ENCODE measurements around the gene CEP192. TPM values are rescaled to one million over a fixed set of nuclear protein-coding genes. Genes with fewer than 3 reads are reported as not detected.

The CEP192 gene
- polyA plus RNA-seq, 1 donor (not counting 4 experiments of a cell fraction or from before 2014, with no cell fraction given): 16.6 TPM

DNA sequence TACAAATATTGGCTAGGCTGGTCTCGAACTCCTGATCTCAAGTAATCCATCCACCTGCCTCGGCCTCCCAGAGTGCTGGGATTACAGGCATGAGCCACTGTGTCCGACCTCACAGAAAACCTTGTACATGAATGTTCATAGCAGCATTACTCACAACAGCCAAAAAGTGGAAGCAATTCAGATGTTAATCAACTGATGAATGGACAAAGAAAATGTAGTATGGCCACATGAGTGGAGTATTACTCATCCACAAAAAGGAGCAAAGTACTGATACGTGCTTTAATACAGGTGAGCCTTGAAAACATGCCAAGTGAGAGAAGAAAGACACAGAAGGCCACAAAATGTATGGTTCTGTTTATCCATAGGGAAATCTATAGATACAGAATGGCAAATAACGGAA, 20.6 kb downstream of the CEP192 start:
- peak; percentile 61 for DNase-seq (ENCODE audit: low read depth, low spot score)

DNA sequence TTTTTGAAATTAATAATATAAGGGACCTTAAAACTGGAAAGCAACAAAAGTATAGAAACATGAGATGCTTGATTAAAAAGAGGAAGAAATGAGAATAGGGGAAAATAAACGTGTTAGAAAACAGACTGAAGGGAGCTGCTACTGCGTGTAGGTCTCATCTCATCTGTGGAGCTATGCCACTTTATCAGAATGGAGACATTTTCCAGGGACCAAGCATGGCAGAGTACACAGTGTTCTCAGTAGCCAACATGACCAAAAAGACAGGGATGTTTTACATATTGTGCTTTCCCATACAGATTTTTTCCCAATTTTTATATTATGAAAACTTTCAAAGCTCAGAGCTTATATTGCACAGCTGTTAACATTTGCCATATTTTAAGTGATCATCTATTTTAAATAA, 23.1 kb downstream of the CEP192 start:
- DNase-seq (ENCODE audit: low read depth, low spot score): no peak
- peaks cover 3% of the 10 kb centered on the region for H3K79me2 ChIP-seq (ENCODE audit: control insufficient read depth, insufficient read depth, low read length)
- TF ChIP-seq EZH2 (IDR thresholded peaks at IDR 0.05; ENCODE audit: low read length): no peak
- TF ChIP-seq, protein P1, sequence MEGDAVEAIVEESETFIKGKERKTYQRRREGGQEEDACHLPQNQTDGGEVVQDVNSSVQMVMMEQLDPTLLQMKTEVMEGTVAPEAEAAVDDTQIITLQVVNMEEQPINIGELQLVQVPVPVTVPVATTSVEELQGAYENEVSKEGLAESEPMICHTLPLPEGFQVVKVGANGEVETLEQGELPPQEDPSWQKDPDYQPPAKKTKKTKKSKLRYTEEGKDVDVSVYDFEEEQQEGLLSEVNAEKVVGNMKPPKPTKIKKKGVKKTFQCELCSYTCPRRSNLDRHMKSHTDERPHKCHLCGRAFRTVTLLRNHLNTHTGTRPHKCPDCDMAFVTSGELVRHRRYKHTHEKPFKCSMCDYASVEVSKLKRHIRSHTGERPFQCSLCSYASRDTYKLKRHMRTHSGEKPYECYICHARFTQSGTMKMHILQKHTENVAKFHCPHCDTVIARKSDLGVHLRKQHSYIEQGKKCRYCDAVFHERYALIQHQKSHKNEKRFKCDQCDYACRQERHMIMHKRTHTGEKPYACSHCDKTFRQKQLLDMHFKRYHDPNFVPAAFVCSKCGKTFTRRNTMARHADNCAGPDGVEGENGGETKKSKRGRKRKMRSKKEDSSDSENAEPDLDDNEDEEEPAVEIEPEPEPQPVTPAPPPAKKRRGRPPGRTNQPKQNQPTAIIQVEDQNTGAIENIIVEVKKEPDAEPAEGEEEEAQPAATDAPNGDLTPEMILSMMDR (optimal IDR thresholded peaks at IDR 0.05 in 1 of 3, IDR thresholded peaks at IDR 0.05 in 1 of 3, conservative IDR thresholded peaks at IDR 0.05 in 1 of 3; ENCODE audit: extremely low read depth in 1 of 3, insufficient read depth in 2 of 3, low read length in 3 of 3): no peak
- no peaks in the 10 kb centered on the region for H4K20me1 ChIP-seq (ENCODE audit: control insufficient read depth, extremely low read depth, insufficient read depth, low read length)
- no peak overlapping the region for H3K27ac ChIP-seq (ENCODE audit: control insufficient read depth, insufficient read depth, low read length)
- no peaks in the 10 kb centered on the region for H3K27me3 ChIP-seq (ENCODE audit: control insufficient read depth, extremely low read depth, insufficient read depth, low read length)
- dilution Hi-C loops (cut with MboI; ENCODE audit: extremely low pct_ligation_motif_present, low sequenced_read_pairs): no loop called here
- no peak overlapping the region for H3K4me2 ChIP-seq (ENCODE audit: control insufficient read depth, extremely low read depth, insufficient read depth, low read depth, low read length)
- no peak overlapping the region for H2AFZ ChIP-seq (ENCODE audit: control insufficient read depth, low read length)
- H3K36me3 ChIP-seq (ENCODE audit: control insufficient read depth in 2 of 2, extremely low read depth in 1 of 2, insufficient read depth in 2 of 2, low read length in 2 of 2): peaks cover 13 to 24% of the 10 kb centered on the region in 2 experiments
- no peak overlapping the region for H3K4me3 ChIP-seq (ENCODE audit: control insufficient read depth in 2 of 3, extremely low read depth in 1 of 3, insufficient read depth in 2 of 3, low read depth in 1 of 3, low read length in 3 of 3)
- H3K9ac ChIP-seq (ENCODE audit: control insufficient read depth, extremely low read depth, insufficient read depth, low read length): no peak overlapping the region
- no peaks in the 10 kb centered on the region for H3K9me1 ChIP-seq (ENCODE audit: control insufficient read depth, extremely low read depth, insufficient read depth, low read length)
- peaks cover 13% of the 10 kb centered on the region for H3K4me1 ChIP-seq (ENCODE audit: control insufficient read depth, extremely low read depth, insufficient read depth, low read length)
- no peaks in the 10 kb centered on the region for H3K9me3 ChIP-seq (ENCODE audit: control insufficient read depth, low read depth, low read length)
- FAIRE-seq: no peak

More for the DNA sequence above, 20.6 kb downstream of the CEP192 start:
- H3K79me2 ChIP-seq (ENCODE audit: control insufficient read depth, insufficient read depth, low read length): peaks cover 4% of the 10 kb centered on the region
- peak; percentile 81 for FAIRE-seq
- peaks cover 20 to 30% of the 10 kb centered on the region in 2 experiments for H3K36me3 ChIP-seq (ENCODE audit: control insufficient read depth in 2 of 2, extremely low read depth in 1 of 2, insufficient read depth in 2 of 2, low read length in 2 of 2)
- peaks cover 5% of the 10 kb centered on the region for H3K4me1 ChIP-seq (ENCODE audit: control insufficient read depth, extremely low read depth, insufficient read depth, low read length)
- TF ChIP-seq, protein P1 (optimal IDR thresholded peaks at IDR 0.05 in 1 of 3, IDR thresholded peaks at IDR 0.05 in 1 of 3, conservative IDR thresholded peaks at IDR 0.05 in 1 of 3; ENCODE audit: extremely low read depth in 1 of 3, insufficient read depth in 2 of 3, low read length in 3 of 3): no peak
- TF ChIP-seq EZH2 (IDR thresholded peaks at IDR 0.05; ENCODE audit: low read length): no peak
- H2AFZ ChIP-seq (ENCODE audit: control insufficient read depth, low read length): no peak overlapping the region
- H3K27me3 ChIP-seq (ENCODE audit: control insufficient read depth, extremely low read depth, insufficient read depth, low read length): no peaks in the 10 kb centered on the region
- dilution Hi-C loops (cut with MboI; ENCODE audit: extremely low pct_ligation_motif_present, low sequenced_read_pairs): no loop called here
- no peaks in the 10 kb centered on the region for H3K9me3 ChIP-seq (ENCODE audit: control insufficient read depth, low read depth, low read length)
- no peaks in the 10 kb centered on the region for H3K9me1 ChIP-seq (ENCODE audit: control insufficient read depth, extremely low read depth, insufficient read depth, low read length)
- no peak overlapping the region for H3K4me3 ChIP-seq (ENCODE audit: control insufficient read depth in 2 of 3, extremely low read depth in 1 of 3, insufficient read depth in 2 of 3, low read depth in 1 of 3, low read length in 3 of 3)
- no peak overlapping the region for H3K9ac ChIP-seq (ENCODE audit: control insufficient read depth, extremely low read depth, insufficient read depth, low read length)
- no peak overlapping the region for H3K27ac ChIP-seq (ENCODE audit: control insufficient read depth, insufficient read depth, low read length)
- H3K4me2 ChIP-seq (ENCODE audit: control insufficient read depth, extremely low read depth, insufficient read depth, low read depth, low read length): no peak overlapping the region
- H4K20me1 ChIP-seq (ENCODE audit: control insufficient read depth, extremely low read depth, insufficient read depth, low read length): no peaks in the 10 kb centered on the region

Measured in keratinocyte (primary cell).